HepG2 (cell line): ENCODE data around the gene C11orf42. TPM values are rescaled to one million over a fixed set of nuclear protein-coding genes. Genes with fewer than 3 reads are reported as not detected.

Experiments
- ARID5B ChIP-seq: IDR thresholded peaks from 2 replicates; pipeline ENCODE4 v1.4.0; 2020; ENCODE audit warnings: mild to moderate bottlenecking, missing genetic modification reagents
- ATF4 ChIP-seq, 2 experiments: fragments of 450-650 bp in 1 of 2; sonication (generic) in 1 of 2; formaldehyde crosslinking; IDR thresholded peaks; 2 replicates each; pipeline versions ENCODE4 v1.5.0 to v1.8.0; 2020 to 2022; ENCODE audit warnings: mild to moderate bottlenecking in 1 of 2, missing genetic modification reagents in 1 of 2
- GABPA ChIP-seq, 2 experiments: IDR thresholded peaks; 2 replicates each; pipeline ENCODE4 v1.6.1; 2011 to 2016; ENCODE audit warnings: low read depth in 2 of 2, low read length in 1 of 2, missing biosample characterization in 1 of 2, missing genetic modification characterization in 1 of 2
- KDM6A ChIP-seq: IDR thresholded peaks from 2 replicates; pipeline ENCODE4 v1.6.1; 2016; ENCODE audit warnings: low read depth
- MLLT10 ChIP-seq: sonication (generic); formaldehyde crosslinking; IDR thresholded peaks from 2 replicates; pipeline ENCODE4 v1.4.0; 2020; ENCODE audit warnings: missing genetic modification reagents
- ONECUT2 ChIP-seq: sonication (generic); formaldehyde crosslinking; IDR thresholded peaks from 2 replicates; pipeline ENCODE4 v1.4.0; 2020; ENCODE audit warnings: missing genetic modification reagents
- RFXAP ChIP-seq: sonication (generic); formaldehyde crosslinking; IDR thresholded peaks from 2 replicates; pipeline ENCODE4 v1.4.0; 2020; ENCODE audit warnings: missing genetic modification reagents, borderline replicate concordance
- ZC3H4 ChIP-seq: sonication (generic); formaldehyde crosslinking; IDR thresholded peaks from 2 replicates; pipeline ENCODE4 v1.4.0; 2020; ENCODE audit warnings: missing genetic modification reagents, borderline replicate concordance
- ZMYM2 ChIP-seq: sonication (generic); formaldehyde crosslinking; IDR thresholded peaks from 2 replicates; pipeline ENCODE4 v1.8.0; 2022; ENCODE audit warnings: mild to moderate bottlenecking, missing genetic modification reagents
- ZNF136 ChIP-seq: sonication (generic); formaldehyde crosslinking; IDR thresholded peaks from 2 replicates; pipeline ENCODE4 v1.8.1; 2022; ENCODE audit warnings: low read depth, mild to moderate bottlenecking, moderate library complexity, missing genetic modification reagents
- ZNF264 ChIP-seq: sonication (generic); formaldehyde crosslinking; IDR thresholded peaks from 2 replicates; pipeline ENCODE4 v1.4.0; 2020; ENCODE audit warnings: missing genetic modification reagents
- ZNF362 ChIP-seq: sonication (generic); formaldehyde crosslinking; IDR thresholded peaks from 2 replicates; pipeline ENCODE4 v1.4.0; 2020; ENCODE audit warnings: missing genetic modification reagents, mild to moderate bottlenecking, borderline replicate concordance
- ZNF501 ChIP-seq: sonication (generic); formaldehyde crosslinking; IDR thresholded peaks from 2 replicates; pipeline ENCODE4 v1.5.1; 2020; ENCODE audit warnings: mild to moderate bottlenecking, moderate library complexity, missing genetic modification reagents
- ZNF713 ChIP-seq: sonication (generic); formaldehyde crosslinking; IDR thresholded peaks from 2 replicates; pipeline ENCODE4 v1.4.0; 2020; ENCODE audit warnings: mild to moderate bottlenecking, missing genetic modification reagents
- ZNF766 ChIP-seq: sonication (generic); formaldehyde crosslinking; IDR thresholded peaks from 2 replicates; pipeline ENCODE4 v1.5.0; 2020; ENCODE audit warnings: missing genetic modification reagents, borderline replicate concordance
- ZNF83 ChIP-seq: sonication (generic); formaldehyde crosslinking; IDR thresholded peaks from 2 replicates; pipeline ENCODE4 v1.4.0; 2020; ENCODE audit warnings: missing genetic modification reagents, mild to moderate bottlenecking, borderline replicate concordance
- ZNF883 ChIP-seq: sonication (generic); formaldehyde crosslinking; IDR thresholded peaks from 2 replicates; pipeline ENCODE4 v1.5.1; 2020; ENCODE audit warnings: mild to moderate bottlenecking, missing genetic modification reagents; ENCODE audit errors: not compliant biosample characterization
- polyA plus RNA-seq, 8 experiments: library from polyadenylated mRNA; depleted of rRNA in 3 of 8; stranded (reverse) in 7 of 8; unstranded in 1 of 8; fragments of >200 nt; fragmentation: Illumina TruSeq in 4 of 8; extraction: Trizol in 4 of 8; gene quantifications; 2 replicates each; pipeline versions ENCODE4 v1.2.1 to v1.2.3, GENCODE V29; 2011 to 2016; ENCODE audit warnings: low read depth in 4 of 8, missing spikeins in 1 of 8, mixed read lengths in 1 of 8; ENCODE audit not compliant: insufficient read depth in 1 of 8
- total RNA-seq, 5 experiments: library from RNA; depleted of rRNA; stranded (reverse); fragments of >200 nt; fragmentation: Illumina TruSeq; extraction: Trizol; gene quantifications; 2 replicates each; pipeline ENCODE4 v1.2.3, GENCODE V29; 2016; ENCODE audit warnings: low read depth in 1 of 5
- TF ChIP-seq, protein P1 (sequence below): sonication (generic); formaldehyde crosslinking; IDR thresholded peaks from 2 replicates; pipeline ENCODE4 v1.4.0; 2020; ENCODE audit warnings: missing genetic modification reagents
- TF ChIP-seq, protein P2 (sequence below): sonication (generic); formaldehyde crosslinking; IDR thresholded peaks from 2 replicates; pipeline ENCODE4 v1.4.0; 2020; ENCODE audit warnings: missing genetic modification reagents

C11orf42 gene
- total and polyA plus RNA-seq, 2 of the 13 experiments (the other 11 are each of a cell fraction or from before 2014, with no cell fraction given), result not detected

DNA sequence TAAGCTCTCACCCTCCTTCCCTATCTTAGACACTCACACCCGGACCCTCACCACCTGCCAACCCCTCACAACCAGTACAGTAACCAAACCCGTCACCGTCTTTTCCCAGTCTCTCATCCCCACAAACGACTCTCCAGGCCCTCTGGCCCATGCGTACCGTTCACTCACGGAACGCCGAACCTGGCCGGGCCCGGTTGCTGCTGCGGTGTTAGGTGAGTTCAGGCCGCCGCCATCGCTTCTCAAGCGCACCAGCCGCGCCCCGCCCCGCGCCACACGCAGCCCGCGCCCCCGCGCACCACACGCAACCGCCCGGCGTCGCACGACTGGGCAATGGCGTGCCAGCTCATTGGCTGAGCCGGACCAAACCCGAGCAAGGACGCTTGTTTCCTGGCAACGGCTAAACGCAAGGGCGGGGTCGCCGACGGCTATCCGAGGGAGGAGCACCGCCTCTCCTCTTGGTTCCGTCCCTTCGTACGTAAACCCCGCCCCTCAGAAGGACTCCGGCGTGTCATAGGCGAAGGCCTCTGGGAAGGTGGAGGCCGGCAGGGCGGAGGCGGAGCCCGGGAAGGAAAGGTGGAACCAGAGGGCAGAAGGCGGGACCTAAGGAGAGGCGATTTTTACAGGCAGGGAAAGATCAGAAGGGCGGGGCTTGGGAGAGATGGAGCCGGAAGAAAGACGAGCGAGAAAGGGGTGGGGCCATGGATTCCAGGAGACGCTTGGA lies 29.2 kb downstream of the C11orf42 start, which contains the start of gene FHIP1B (continued):
- peak; percentile 14; the same call in 1 of the 2 replicates for TF ChIP-seq ARID5B
- no peak for TF ChIP-seq KDM6A (CRISPR knock-in tag)
- TF ChIP-seq ZNF362 (CRISPR knock-in tag), result no peak
- no peak for TF ChIP-seq ZNF766 (CRISPR knock-in tag)
- TF ChIP-seq ZNF713 (CRISPR knock-in tag), result no peak
- TF ChIP-seq ONECUT2 (CRISPR knock-in tag), result no peak
- TF ChIP-seq ZNF264 (CRISPR knock-in tag), result no peak
- TF ChIP-seq, protein P1, sequence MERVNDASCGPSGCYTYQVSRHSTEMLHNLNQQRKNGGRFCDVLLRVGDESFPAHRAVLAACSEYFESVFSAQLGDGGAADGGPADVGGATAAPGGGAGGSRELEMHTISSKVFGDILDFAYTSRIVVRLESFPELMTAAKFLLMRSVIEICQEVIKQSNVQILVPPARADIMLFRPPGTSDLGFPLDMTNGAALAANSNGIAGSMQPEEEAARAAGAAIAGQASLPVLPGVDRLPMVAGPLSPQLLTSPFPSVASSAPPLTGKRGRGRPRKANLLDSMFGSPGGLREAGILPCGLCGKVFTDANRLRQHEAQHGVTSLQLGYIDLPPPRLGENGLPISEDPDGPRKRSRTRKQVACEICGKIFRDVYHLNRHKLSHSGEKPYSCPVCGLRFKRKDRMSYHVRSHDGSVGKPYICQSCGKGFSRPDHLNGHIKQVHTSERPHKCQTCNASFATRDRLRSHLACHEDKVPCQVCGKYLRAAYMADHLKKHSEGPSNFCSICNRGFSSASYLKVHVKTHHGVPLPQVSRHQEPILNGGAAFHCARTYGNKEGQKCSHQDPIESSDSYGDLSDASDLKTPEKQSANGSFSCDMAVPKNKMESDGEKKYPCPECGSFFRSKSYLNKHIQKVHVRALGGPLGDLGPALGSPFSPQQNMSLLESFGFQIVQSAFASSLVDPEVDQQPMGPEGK (CRISPR knock-in tag), result peak; percentile 74
- TF ChIP-seq ZNF883 (CRISPR knock-in tag), result no peak
- no peak for TF ChIP-seq ZNF83
- no peak for TF ChIP-seq ZC3H4 (CRISPR knock-in tag)
- no peak for TF ChIP-seq ZMYM2 (CRISPR knock-in tag)
- TF ChIP-seq RFXAP, result 0 out of 2 replicates have a peak, but pooled peaks have one; percentile 27
- TF ChIP-seq MLLT10 (CRISPR knock-in tag), result no peak
- TF ChIP-seq ATF4 (CRISPR knock-in tag; IDR thresholded peaks at IDR 0.05), result peak in 1 of 2 experiments; percentile 85; a peak in 2 of 4 replicates
- peak; percentile 81 for TF ChIP-seq ZNF501 (CRISPR knock-in tag)
- TF ChIP-seq ZNF136 (CRISPR knock-in tag), result no peak
- TF ChIP-seq, protein P2, sequence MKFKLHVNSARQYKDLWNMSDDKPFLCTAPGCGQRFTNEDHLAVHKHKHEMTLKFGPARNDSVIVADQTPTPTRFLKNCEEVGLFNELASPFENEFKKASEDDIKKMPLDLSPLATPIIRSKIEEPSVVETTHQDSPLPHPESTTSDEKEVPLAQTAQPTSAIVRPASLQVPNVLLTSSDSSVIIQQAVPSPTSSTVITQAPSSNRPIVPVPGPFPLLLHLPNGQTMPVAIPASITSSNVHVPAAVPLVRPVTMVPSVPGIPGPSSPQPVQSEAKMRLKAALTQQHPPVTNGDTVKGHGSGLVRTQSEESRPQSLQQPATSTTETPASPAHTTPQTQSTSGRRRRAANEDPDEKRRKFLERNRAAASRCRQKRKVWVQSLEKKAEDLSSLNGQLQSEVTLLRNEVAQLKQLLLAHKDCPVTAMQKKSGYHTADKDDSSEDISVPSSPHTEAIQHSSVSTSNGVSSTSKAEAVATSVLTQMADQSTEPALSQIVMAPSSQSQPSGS (CRISPR knock-in tag), result peak; percentile 61; the same call in 1 of the 2 replicates
- 0 out of 2 replicates have a peak, but pooled peaks have one; percentile 14 for TF ChIP-seq GABPA (IDR thresholded peaks at IDR 0.05; ENCODE audit: low read depth, low read length)
- TF ChIP-seq GABPA (CRISPR knock-in tag; IDR thresholded peaks at IDR 0.05; ENCODE audit: low read depth), result 0 out of 2 replicates have a peak, but pooled peaks have one; percentile 50
